PC-3 (cell line): Measurements from ENCODE around the gene OR3A2.

Experiments used
- CTCF ChIP-seq: fragments of 300-600 bp; sonication (generic); conservative IDR thresholded peaks from 2 replicates; pipeline ENCODE4 v1.5.1; 2017; ENCODE audit warnings: antibody characterized with exemption, low read depth, mild to moderate bottlenecking, low read length
- EZH2 ChIP-seq: fragments of 300-600 bp; sonication (generic); IDR thresholded peaks from one replicate; pipeline ENCODE4 v1.6.1; 2017; ENCODE audit warnings: antibody characterized with exemption, mild to moderate bottlenecking, low read length; ENCODE audit not compliant: unreplicated experiment

- TF ChIP-seq CTCF (no peak), EZH2 (no peak)
Measured at GRCh38 chr17:3282901-3283300, 103.2 kb downstream of the OR3A2 start.
